ENCODE measurements around the gene GZMM. TPM values are rescaled to one million over a fixed set of nuclear protein-coding genes. Genes with fewer than 3 reads are reported as not detected.

GZMM gene
- total RNA-seq, 2 donors from 2014 or later = 23.5 to 31.0 TPM

- DNase-seq (peak; percentile 64 to 67), ATAC-seq (replicated peaks in 1 of 2) (peak; percentile 88 to 90)
- Mint-ChIP-seq H3K9me3 (no peaks in the 10 kb centered on the region), H3K36me3 (ENCODE audit: insufficient read depth in 2 of 2) (no peaks in the 10 kb centered on the region), H3K4me1 (ENCODE audit: low read depth) (peaks cover 5% of the 10 kb centered on the region), H3K4me3 (no peak overlapping the region), H3K27ac (no peak overlapping the region), H3K27me3 (ENCODE audit: low read depth) (no peaks in the 10 kb centered on the region)
These were observed 25.1 kb upstream of the GZMM start for GRCh38 chr19:518598-519231.

GRCh38 chr19:519449-519865 is 24.4 kb upstream of the GZMM start:
- H3K27me3 Mint-ChIP-seq (ENCODE audit: low read depth) = no peaks in the 10 kb centered on the region
- ATAC-seq (replicated peaks in 1 of 2) = no peak
- H3K9me3 Mint-ChIP-seq = no peaks in the 10 kb centered on the region
- DNase-seq = no peak
- no peak overlapping the region for H3K4me3 Mint-ChIP-seq
- peaks cover 5% of the 10 kb centered on the region for H3K4me1 Mint-ChIP-seq (ENCODE audit: low read depth)
- no peak overlapping the region for H3K27ac Mint-ChIP-seq
- no peaks in the 10 kb centered on the region for H3K36me3 Mint-ChIP-seq (ENCODE audit: insufficient read depth in 2 of 2)

- ATAC-seq (replicated peaks in 1 of 2) (no peak), DNase-seq (no peak)
- Mint-ChIP-seq H3K4me1 (ENCODE audit: low read depth) (no peaks in the 10 kb centered on the region), H3K4me3 (no peak overlapping the region), H3K36me3 (ENCODE audit: insufficient read depth in 2 of 2) (no peaks in the 10 kb centered on the region), H3K9me3 (no peaks in the 10 kb centered on the region), H3K27ac (no peak overlapping the region), H3K27me3 (ENCODE audit: low read depth) (no peaks in the 10 kb centered on the region)
These were observed 21.1 kb upstream of the GZMM start for GRCh38 chr19:522726-523125.

- Mint-ChIP-seq H3K36me3 (ENCODE audit: insufficient read depth in 2 of 2) (no peaks in the 10 kb centered on the region), H3K27ac (no peak overlapping the region), H3K4me3 (no peak overlapping the region), H3K4me1 (ENCODE audit: low read depth) (peaks cover 5% of the 10 kb centered on the region), H3K27me3 (ENCODE audit: low read depth) (no peaks in the 10 kb centered on the region), H3K9me3 (no peaks in the 10 kb centered on the region)
- ATAC-seq (replicated peaks in 1 of 2) (no peak), DNase-seq (no peak)
These were observed 19.7 kb upstream of the GZMM start for GRCh38 chr19:524062-524674.

GRCh38 chr19:525029-525428 is 18.8 kb upstream of the GZMM start:
- H3K4me1 Mint-ChIP-seq (ENCODE audit: low read depth) = peaks cover 5% of the 10 kb centered on the region
- H3K4me3 Mint-ChIP-seq = no peak overlapping the region
- no peaks in the 10 kb centered on the region for H3K27me3 Mint-ChIP-seq (ENCODE audit: low read depth)
- ATAC-seq (replicated peaks in 1 of 2) = peak in 1 of 2 donors; percentile 9
- no peak overlapping the region for H3K27ac Mint-ChIP-seq
- H3K36me3 Mint-ChIP-seq (ENCODE audit: insufficient read depth in 2 of 2) = no peaks in the 10 kb centered on the region
- no peaks in the 10 kb centered on the region for H3K9me3 Mint-ChIP-seq
- DNase-seq = no peak

GRCh38 chr19:525857-526419 is 17.9 kb upstream of the GZMM start:
- Mint-ChIP-seq H3K36me3 (ENCODE audit: insufficient read depth in 2 of 2) (no peaks in the 10 kb centered on the region), H3K27ac (no peak overlapping the region), H3K4me3 (no peak overlapping the region), H3K27me3 (ENCODE audit: low read depth) (no peaks in the 10 kb centered on the region), H3K4me1 (ENCODE audit: low read depth) (peaks cover 5% of the 10 kb centered on the region), H3K9me3 (no peaks in the 10 kb centered on the region)
- DNase-seq (no peak), ATAC-seq (replicated peaks in 1 of 2) (no peak)

- peak overlapping the region; percentile 42 for H3K27ac Mint-ChIP-seq
- no peaks in the 10 kb centered on the region for H3K9me3 Mint-ChIP-seq
- DNase-seq (no peak), ATAC-seq (replicated peaks in 1 of 2) (no peak)
- peak overlapping the region; percentile 78 to 84 for H3K4me3 Mint-ChIP-seq
- peaks cover 20% of the 10 kb centered on the region for H3K4me1 Mint-ChIP-seq (ENCODE audit: low read depth)
- H3K36me3 Mint-ChIP-seq (ENCODE audit: insufficient read depth in 2 of 2) = no peaks in the 10 kb centered on the region
- H3K27me3 Mint-ChIP-seq (ENCODE audit: low read depth) = no peaks in the 10 kb centered on the region
These were observed 13.5 kb upstream of the GZMM start for GRCh38 chr19:530134-531008.

- peak overlapping the region; percentile 78 to 84 for H3K4me3 Mint-ChIP-seq
- peaks cover 20% of the 10 kb centered on the region for H3K4me1 Mint-ChIP-seq (ENCODE audit: low read depth)
- H3K27me3 Mint-ChIP-seq (ENCODE audit: low read depth) = no peaks in the 10 kb centered on the region
- peak; percentile 74 to 77 for ATAC-seq (replicated peaks in 1 of 2)
- no peaks in the 10 kb centered on the region for H3K9me3 Mint-ChIP-seq
- no peaks in the 10 kb centered on the region for H3K36me3 Mint-ChIP-seq (ENCODE audit: insufficient read depth in 2 of 2)
- DNase-seq = peak; percentile 88 to 97
- H3K27ac Mint-ChIP-seq = peak overlapping the region; percentile 79
These were observed 12.7 kb upstream of the GZMM start for GRCh38 chr19:531009-531752.

GRCh38 chr19:531753-532560 is 11.9 kb upstream of the GZMM start, which contains the start of gene CDC34:
Gene CDC34 (plus strand): TSS chr19:531760. CDS start chr19:531932, 172 bp downstream.
- Mint-ChIP-seq H3K36me3 (ENCODE audit: insufficient read depth in 2 of 2) (no peaks in the 10 kb centered on the region), H3K27me3 (ENCODE audit: low read depth) (no peaks in the 10 kb centered on the region), H3K27ac (peak within 1 kb of the TSS; percentile 79), H3K4me1 (ENCODE audit: low read depth) (peaks cover 20% of the 10 kb centered on the region), H3K4me3 (peak within 1 kb of the TSS; percentile 84 to 91), H3K9me3 (no peaks in the 10 kb centered on the region)
- ATAC-seq (replicated peaks in 1 of 2) (peak; percentile 33 to 38), DNase-seq (no peak)

GRCh38 chr19:532561-533363 is 11.1 kb upstream of the GZMM start:
- Mint-ChIP-seq H3K27me3 (ENCODE audit: low read depth) (no peaks in the 10 kb centered on the region), H3K4me1 (ENCODE audit: low read depth) (peaks cover 20% of the 10 kb centered on the region), H3K27ac (peak overlapping the region; percentile 18), H3K9me3 (no peaks in the 10 kb centered on the region), H3K4me3 (peak overlapping the region; percentile 84 to 91), H3K36me3 (ENCODE audit: insufficient read depth in 2 of 2) (no peaks in the 10 kb centered on the region)
- peak in 1 of 2 donors; percentile 29 for ATAC-seq (replicated peaks in 1 of 2)
- peak; percentile 47 to 50 for DNase-seq

GRCh38 chr19:533364-534058 is 10.3 kb upstream of the GZMM start:
- H3K4me1 Mint-ChIP-seq (ENCODE audit: low read depth) = peaks cover 16% of the 10 kb centered on the region
- DNase-seq (no peak), ATAC-seq (replicated peaks in 1 of 2) (no peak)
- H3K27me3 Mint-ChIP-seq (ENCODE audit: low read depth) = no peaks in the 10 kb centered on the region
- H3K4me3 Mint-ChIP-seq = peak overlapping the region; percentile 84 to 91
- H3K9me3 Mint-ChIP-seq = no peaks in the 10 kb centered on the region
- H3K27ac Mint-ChIP-seq = peak overlapping the region; percentile 18
- no peaks in the 10 kb centered on the region for H3K36me3 Mint-ChIP-seq (ENCODE audit: insufficient read depth in 2 of 2)
